ENCODE measurements around the gene STK11.

DNA sequence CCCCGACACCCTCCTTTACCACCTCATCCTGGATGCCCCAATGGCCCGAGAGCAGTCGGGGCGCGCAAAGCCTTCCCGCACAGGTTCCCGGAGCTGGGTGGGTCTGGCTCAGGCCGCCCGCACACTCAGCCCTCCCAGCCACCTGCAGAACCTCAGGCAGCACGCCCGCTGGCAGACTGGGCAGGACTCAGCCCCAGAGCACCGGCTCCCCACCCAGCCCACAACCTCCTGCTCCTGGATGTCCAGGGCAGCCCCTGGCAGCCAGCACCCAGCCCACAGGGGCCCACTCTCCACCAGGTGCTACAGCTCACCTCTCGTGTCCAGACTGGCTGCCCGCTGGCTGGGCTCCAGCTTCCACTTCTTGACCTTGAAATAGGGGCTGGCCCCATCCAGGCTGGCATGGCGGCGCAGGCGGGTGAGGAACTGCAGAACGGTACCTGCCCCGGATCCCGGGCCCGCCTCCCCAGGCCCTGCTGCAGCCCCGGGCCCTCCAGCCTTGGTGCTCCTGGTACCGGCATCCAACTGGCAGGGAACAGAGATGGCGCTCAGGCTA, 27.6 kb downstream of the STK11 start:
- TF ChIP-seq, protein P1, sequence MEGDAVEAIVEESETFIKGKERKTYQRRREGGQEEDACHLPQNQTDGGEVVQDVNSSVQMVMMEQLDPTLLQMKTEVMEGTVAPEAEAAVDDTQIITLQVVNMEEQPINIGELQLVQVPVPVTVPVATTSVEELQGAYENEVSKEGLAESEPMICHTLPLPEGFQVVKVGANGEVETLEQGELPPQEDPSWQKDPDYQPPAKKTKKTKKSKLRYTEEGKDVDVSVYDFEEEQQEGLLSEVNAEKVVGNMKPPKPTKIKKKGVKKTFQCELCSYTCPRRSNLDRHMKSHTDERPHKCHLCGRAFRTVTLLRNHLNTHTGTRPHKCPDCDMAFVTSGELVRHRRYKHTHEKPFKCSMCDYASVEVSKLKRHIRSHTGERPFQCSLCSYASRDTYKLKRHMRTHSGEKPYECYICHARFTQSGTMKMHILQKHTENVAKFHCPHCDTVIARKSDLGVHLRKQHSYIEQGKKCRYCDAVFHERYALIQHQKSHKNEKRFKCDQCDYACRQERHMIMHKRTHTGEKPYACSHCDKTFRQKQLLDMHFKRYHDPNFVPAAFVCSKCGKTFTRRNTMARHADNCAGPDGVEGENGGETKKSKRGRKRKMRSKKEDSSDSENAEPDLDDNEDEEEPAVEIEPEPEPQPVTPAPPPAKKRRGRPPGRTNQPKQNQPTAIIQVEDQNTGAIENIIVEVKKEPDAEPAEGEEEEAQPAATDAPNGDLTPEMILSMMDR (IDR thresholded peaks at IDR 0.05) = no peak
- no peak for TF ChIP-seq POLR2A (IDR thresholded peaks at IDR 0.05)
